Measurements from ENCODE around the gene ARTN.

DNA sequence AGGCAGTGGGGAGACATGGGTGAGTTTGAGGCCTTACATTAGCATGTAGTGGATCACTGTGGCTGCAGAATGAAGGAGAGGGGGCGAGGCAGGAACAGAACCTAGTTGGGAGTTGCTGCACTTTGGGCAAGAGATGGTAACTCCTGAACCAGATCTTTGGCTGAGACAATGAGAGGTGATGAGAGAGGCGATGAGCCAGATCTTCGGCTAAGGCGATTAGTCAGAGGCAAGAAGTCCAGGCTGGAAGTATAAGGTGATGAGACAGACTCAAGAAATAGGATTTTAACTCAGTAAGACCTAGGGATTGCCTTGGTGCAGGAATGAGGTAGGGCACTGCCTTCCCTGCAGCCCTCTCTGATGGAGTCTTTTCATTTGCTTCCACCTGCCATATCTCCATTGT is 9.1 kb upstream of the ARTN start:
- no peak for TF ChIP-seq SPI1 (IDR thresholded peaks at IDR 0.05; ENCODE audit: borderline replicate concordance, low read depth, low read length)
- TF ChIP-seq C11orf30 (IDR thresholded peaks at IDR 0.05; ENCODE audit: low read depth) = no peak
- TF ChIP-seq BRF1 (IDR thresholded peaks at IDR 0.05; ENCODE audit: borderline replicate concordance, extremely low read depth, insufficient read length) = no peak
- no peak for TF ChIP-seq U2AF1 (optimal IDR thresholded peaks at IDR 0.05; ENCODE audit: low read depth, low read length)
- no peak for TF ChIP-seq BHLHE40 (IDR thresholded peaks at IDR 0.05; ENCODE audit: low read length)
- no peak for TF ChIP-seq ZNF431 (CRISPR knock-in tag; IDR thresholded peaks at IDR 0.05)

Data from K562 (cell line).